Measurements from ENCODE around the gene GPATCH3.

The GPATCH3 gene

GRCh38 chr1:26913754-26914619 lies 13.7 kb upstream of the GPATCH3 start, which contains the start of gene NR0B2:
TSS of gene NR0B2 (minus strand) at chr1:26913975. CDS start at chr1:26913940, 35 bp downstream.
- TF ChIP-seq SIN3A (IDR thresholded peaks at IDR 0.05; ENCODE audit: borderline replicate concordance, insufficient read depth, low read length) (no peak), TAF1 (IDR thresholded peaks at IDR 0.05; ENCODE audit: borderline replicate concordance, insufficient read depth, low read length) (no peak), POLR2AphosphoS5 (IDR thresholded peaks at IDR 0.05; ENCODE audit: low read depth, low read length) (no peak), REST (IDR thresholded peaks at IDR 0.05; ENCODE audit: insufficient read depth in 1 of 2, low read depth in 2 of 2, low read length in 2 of 2) (no peak), FOXP2 (optimal IDR thresholded peaks at IDR 0.05; ENCODE audit: borderline replicate concordance, extremely low read depth, extremely low read length, insufficient read depth) (no peak)

- no peak for TF ChIP-seq SIN3A (IDR thresholded peaks at IDR 0.05; ENCODE audit: borderline replicate concordance, insufficient read depth, low read length)
- no peak for TF ChIP-seq POLR2AphosphoS5 (IDR thresholded peaks at IDR 0.05; ENCODE audit: low read depth, low read length)
- no peak for TF ChIP-seq REST (IDR thresholded peaks at IDR 0.05; ENCODE audit: insufficient read depth in 1 of 2, low read depth in 2 of 2, low read length in 2 of 2)
- TF ChIP-seq FOXP2 (optimal IDR thresholded peaks at IDR 0.05; ENCODE audit: borderline replicate concordance, extremely low read depth, extremely low read length, insufficient read depth), result no peak
- TF ChIP-seq TAF1 (IDR thresholded peaks at IDR 0.05; ENCODE audit: borderline replicate concordance, insufficient read depth, low read length), result no peak
Measured at GRCh38 chr1:26913389-26913753, 13.1 kb upstream of the GPATCH3 start.

GRCh38 chr1:26912147-26912490 lies 11.9 kb upstream of the GPATCH3 start:
- TF ChIP-seq SIN3A (IDR thresholded peaks at IDR 0.05; ENCODE audit: borderline replicate concordance, insufficient read depth, low read length), result no peak
- TF ChIP-seq POLR2AphosphoS5 (IDR thresholded peaks at IDR 0.05; ENCODE audit: low read depth, low read length), result no peak
- no peak for TF ChIP-seq REST (IDR thresholded peaks at IDR 0.05; ENCODE audit: insufficient read depth in 1 of 2, low read depth in 2 of 2, low read length in 2 of 2)
- TF ChIP-seq TAF1 (IDR thresholded peaks at IDR 0.05; ENCODE audit: borderline replicate concordance, insufficient read depth, low read length), result no peak

GRCh38 chr1:26911399-26912146 lies 11.3 kb upstream of the GPATCH3 start:
- no peak for TF ChIP-seq FOXP2 (optimal IDR thresholded peaks at IDR 0.05; ENCODE audit: borderline replicate concordance, extremely low read depth, extremely low read length, insufficient read depth)
- no peak for TF ChIP-seq REST (IDR thresholded peaks at IDR 0.05; ENCODE audit: insufficient read depth in 1 of 2, low read depth in 2 of 2, low read length in 2 of 2)

Data from PFSK-1 (cell line).